GM19238 (cell line): ENCODE measurements around the gene RMDN2.
"Not testable (repeated sequence)": the region's sequence is repeated elsewhere in the genome, so short reads cannot be mapped to it uniquely, and the experiment has no call there.

Source experiments
- DNase-seq: peaks from one replicate; pipeline ENCODE4 v3.0.0; 2011; ENCODE audit warnings: low spot score; ENCODE audit not compliant: insufficient read length

Gene RMDN2

DNA sequence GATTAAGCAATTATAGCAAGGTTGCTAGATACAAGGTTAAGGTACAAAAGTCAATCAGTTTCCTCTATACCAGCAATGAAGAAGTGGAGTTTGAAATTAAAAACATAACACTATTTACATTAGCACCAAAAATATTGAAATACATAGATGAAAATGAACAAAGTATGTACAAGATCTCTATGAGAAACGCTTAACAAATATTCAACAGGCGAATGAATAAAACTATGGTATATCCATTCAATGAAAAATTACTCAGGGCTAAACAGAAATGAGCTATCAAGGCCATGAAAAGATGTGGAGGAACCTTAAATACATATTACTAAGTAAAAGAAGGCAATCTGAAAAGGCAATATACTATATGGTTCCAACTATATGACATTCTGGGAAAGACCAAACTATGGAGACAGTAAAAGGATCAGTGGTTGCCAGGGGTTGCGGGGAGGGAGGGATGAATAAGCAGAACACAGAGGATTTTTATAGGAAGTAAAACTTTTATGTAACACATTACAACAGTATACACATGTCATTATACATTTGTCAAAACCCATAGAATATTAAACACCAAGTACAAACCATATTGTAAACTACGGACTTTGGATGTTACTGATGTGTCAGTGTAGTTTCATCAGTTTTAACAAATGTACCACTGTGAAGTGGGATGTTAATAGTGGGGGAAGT lies 62.1 kb downstream of the RMDN2 start:
- no peak for DNase-seq

DNA sequence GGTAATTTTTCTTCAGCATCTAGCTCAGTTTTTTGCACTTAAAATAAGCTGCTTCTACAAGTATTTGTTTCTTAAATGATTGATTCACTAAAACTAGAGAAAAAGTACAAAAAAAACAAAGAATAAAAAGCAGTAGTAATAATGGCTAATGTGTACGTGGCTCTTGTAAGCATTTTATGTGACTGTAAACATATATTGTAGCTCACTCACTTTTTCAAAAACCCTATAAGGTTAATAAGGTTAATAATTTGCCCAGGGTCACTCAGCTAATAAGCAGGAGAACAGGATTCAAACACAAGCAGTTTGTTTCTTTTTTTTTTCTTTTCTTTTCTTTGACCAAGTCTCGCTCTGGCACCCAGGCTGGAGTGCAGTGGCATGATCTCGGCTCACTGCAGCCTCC lies 67.5 kb downstream of the RMDN2 start:
- DNase-seq: no peak

DNA sequence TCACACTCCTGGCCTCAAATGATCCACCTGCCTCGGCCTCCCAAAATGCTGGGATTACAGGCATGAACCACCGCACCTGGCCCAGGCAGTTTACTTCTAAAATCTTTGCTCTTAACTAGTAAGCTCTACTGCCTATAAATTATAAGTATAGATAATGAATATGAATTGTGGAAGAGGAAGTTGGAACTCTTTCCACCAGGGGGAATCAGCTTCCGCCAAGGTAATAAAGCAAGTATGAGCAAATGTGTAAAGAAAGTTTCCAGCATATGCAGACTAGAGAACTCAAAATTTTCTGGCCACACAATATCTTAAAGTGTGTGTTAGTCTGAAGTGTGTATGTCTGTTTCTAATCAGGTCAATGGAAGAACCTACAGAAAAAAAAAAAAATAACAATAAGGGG lies 68.1 kb downstream of the RMDN2 start:
- DNase-seq: no peak

DNA sequence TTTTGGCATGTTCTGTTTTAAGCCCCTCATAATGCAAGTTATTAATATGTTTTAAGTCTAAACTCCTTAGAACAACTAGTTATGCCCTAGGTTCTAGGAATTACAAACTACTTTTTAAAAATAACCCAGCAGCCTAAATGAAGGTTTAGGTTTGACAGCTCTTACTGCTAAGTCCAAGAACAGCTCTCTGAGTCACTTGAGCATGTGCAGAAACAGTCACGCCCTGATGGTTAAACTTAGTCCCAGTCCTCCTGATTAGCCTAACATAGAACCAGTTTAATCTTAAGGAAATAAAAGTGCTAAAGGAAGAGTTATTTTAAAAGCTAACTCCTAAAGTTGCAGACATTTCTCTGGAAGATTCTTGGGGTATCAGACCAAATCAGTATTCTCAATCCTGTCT lies 72.5 kb downstream of the RMDN2 start:
- no peak for DNase-seq

DNA sequence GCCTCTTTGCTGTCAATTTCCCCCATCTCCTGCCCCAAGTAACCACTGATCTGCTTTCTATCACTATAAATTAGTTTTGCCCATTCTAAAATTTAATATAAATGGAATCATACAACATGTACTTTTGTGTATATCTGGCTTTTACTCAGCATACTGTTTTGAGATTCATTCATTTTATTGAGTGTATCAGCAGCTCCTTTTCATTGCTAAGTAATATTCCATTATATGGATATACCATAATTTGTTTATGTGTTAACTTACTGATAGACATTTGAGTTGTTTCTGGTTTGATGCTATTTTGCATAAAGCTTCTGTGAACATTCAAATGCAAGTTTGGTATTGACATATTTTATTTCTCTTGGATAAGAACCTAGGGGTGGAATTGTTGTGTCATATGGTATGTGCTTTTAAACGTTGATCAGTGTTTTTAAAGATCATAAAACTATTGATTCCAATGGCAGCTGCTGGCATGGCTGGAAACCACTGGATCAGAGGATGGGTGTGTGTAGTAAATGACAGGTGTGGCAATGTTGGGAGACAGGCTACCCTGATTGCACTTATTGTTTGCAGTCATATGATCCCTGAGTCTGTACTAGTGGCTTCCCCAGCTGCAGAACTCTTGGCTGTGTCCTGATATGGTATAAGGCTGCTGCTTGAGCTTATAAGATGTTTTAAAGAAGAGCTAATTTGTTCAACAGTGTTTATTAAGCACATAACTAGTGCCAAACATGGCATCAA lies 75.6 kb downstream of the RMDN2 start:
- no peak for DNase-seq

DNA sequence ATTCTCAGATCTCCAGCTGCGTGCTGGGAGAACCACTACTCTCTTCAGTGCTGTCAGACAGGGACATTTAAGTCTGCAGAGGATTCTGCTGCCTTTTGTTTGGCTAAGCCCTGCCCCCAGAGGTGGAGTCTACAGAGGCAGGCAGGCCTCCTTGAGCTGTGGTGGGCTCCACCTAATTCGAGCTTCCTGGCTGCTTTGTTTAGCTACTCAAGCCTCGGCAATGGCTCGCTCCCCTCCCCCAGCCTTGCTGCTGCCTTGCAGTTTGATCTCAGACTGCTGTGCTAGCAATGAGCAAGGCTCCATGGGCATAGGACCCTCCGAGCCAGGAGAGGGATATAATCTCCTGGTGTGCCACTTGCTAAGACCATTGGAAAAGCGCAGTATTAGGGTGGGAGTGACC lies 85.1 kb downstream of the RMDN2 start:
- DNase-seq: not testable (repeated sequence)

DNA sequence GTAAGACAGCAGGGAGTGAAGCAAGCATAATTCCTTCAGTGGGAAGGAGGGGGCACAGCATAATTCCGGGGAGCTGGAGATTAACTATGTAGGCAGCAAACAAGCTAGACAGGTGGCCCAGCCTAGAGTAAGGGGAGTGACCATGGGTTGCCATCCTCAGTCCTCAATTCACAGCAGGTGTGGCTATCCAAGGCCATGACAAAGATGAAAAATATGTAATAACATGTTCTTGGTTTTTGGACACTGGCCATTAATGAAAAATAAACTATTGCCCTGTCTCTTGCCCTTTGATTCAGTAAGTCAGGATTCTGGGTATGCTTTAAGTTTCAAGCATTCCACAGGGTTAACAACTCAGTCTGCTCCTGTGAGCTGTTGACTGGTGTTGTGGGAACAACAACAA lies 85.9 kb downstream of the RMDN2 start:
- no peak for DNase-seq

DNA sequence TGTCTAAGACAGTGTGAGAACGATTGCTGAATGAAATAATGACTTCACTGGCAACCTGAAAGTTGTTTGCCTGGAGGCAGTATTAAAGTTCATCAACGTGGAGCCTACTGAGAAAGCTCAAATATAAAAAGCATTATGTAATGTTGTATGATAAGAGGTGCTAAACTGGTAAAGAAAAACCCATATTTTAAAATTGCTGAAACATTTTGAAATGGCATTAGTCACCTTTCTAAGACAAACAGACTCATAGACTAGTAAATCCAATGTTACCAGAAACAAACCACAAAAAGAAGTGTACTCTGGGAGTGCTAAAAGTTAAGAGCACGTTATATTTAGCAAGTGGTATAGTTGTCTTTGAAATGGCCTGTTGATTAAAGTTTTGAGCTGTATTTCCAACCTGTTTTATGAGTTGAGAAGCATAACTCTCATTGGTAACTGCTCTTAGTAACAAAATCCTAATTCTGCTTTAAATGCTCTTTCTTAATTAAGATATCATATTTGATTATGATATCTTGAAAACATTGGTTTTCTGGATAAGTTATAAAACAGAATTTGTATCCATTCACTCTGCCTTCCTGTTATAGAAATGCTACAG lies 88.2 kb downstream of the RMDN2 start:
- DNase-seq: no peak

DNA sequence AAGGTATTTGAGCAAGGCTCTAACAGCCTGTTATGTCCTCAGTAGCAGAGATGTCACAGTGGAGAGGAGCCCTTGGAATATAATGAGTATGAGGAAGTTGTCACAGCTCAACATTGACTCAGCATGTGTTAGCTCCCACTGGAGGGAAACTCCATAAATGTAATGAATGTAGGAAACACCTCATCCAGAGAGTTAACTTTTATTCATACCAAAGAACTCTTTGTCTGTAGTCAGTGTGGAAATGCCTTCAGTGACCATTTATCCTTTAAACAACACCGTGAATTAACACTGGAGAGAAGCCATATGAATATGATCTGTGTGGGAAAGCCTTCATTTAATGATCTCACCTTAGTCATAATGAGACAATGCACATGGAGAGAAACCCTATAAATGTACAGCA lies 91.1 kb downstream of the RMDN2 start:
- DNase-seq: no peak

DNA sequence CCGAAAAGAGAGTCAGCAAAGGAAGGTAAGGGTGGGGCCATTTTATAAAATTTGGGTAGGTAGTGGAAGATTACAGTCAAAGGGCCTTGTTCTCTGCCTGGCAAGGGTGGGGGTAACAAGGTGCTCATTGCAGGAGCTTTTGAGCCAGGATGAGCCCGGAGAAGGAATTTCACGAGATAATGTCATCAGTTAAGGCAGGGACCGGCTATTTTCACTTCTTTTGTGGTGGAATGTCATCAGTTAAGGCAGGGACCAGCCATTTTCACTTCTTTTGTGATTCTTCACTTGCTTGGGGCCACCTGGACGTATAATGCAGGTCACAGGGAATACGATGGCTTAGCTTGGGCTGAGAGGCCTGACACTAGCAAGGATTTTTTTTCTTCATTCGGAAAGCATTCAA lies 92.7 kb downstream of the RMDN2 start:
- no peak for DNase-seq

DNA sequence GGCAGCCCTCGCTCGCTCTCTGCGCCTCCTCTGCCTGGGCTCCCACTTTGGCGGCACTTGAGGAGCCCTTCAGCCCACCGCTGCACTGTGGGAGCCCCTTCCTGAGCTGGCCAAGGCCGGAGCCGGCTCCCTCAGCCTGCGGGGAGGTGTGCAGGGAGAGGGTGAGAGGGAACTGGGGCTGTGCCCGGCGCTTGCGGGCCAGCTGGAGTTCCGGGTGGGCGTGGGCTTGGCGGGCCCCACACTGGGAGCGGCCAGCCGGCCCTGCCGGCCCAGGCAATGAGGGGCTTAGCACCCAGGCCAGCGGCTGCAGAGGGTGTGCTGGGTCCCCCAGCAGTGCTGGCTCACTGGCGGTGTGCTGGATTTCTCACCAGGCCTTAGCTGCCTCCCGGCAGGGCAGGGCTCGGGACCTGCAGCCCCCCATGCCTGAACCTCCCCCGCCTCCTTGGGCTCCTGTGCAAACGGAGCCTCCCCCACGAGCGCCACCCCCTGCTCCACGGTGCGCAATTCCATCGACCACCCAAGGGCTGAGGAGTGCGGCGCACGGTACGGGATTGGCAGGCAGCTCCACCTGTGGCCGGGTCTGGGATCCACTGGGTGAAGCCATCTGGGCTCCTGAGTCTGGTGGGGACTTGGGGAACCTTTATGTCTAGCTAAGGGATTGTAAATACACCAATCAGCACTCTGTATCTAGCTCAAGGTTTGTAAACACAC lies 95.4 kb downstream of the RMDN2 start:
- not testable (repeated sequence) for DNase-seq

DNA sequence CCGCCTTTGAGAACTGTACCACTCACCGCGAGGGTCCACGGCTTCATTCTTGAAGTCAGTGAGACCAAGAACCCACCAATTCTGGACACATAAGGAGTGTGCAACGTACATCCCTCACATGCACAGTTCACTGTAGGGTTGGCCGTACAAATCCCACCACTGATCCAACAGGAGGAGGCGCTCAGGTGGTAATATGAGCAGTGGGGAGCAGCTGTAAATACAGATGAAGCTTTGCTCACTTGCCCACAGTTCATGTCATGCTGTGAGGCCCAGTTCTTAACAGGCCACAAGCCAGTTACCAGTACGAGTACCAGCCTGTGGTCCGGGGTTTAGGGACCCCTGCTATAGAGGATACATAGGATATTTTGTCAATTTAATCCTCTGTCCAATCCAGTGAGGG lies 96.5 kb downstream of the RMDN2 start:
- DNase-seq: no peak

DNA sequence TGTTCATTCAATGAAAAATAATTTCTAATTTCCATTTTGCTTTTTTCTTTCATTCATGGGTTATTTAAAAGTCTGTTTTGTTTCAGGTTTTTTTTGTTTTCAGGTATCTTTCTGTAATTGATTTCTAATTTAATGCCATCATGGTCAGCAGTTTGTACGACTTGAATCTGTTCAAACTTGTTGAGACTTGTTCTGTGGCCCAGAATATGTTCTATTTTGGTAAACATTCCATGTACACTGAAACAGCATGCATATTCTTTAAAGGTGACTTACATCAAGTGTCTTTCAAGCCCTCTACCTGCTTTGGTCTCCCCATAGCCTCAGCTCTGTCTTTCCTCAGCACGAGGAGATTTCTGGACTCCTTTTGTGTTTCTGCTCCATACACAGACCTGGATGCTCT lies 101.8 kb downstream of the RMDN2 start:
- no peak for DNase-seq

DNA sequence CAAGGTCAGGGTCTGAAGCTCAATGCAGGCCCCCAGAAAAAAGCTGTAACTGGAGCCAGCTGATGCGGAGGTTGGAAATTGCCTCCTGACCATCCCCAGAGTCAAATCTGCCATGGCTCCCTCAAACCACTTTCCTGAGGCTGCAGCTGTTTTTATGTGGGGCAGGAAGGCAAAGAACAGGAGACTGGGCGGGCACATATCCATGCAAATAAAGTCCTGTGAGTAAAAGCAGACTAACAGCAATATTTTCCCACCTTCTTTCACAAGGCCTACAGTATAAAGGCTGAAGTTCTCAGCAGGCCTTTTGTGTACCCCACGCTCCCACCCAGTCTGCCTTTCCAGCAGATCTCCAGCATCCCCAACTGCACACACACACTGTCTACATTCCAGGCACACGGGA lies 103.7 kb downstream of the RMDN2 start:
- DNase-seq: no peak

DNA sequence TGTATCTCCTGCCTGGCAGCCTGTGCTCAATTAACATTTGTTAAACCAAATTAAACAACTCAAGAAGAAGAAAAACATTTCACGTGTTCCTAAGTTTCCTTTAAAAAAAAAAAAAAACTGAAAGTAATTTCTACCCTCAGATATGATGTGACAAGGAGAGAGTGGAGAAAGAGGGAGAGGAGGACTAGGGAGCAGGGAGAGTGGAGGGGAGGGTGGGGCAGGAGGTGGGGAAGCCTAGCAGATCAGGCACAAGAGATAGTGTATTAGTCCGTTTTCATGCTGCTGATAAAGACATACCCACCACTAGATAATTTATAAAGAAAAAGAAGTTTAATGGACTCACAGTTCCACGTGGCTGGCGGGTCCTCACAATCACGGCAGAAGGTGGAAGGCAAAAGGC lies 104.4 kb downstream of the RMDN2 start:
- no peak for DNase-seq

DNA sequence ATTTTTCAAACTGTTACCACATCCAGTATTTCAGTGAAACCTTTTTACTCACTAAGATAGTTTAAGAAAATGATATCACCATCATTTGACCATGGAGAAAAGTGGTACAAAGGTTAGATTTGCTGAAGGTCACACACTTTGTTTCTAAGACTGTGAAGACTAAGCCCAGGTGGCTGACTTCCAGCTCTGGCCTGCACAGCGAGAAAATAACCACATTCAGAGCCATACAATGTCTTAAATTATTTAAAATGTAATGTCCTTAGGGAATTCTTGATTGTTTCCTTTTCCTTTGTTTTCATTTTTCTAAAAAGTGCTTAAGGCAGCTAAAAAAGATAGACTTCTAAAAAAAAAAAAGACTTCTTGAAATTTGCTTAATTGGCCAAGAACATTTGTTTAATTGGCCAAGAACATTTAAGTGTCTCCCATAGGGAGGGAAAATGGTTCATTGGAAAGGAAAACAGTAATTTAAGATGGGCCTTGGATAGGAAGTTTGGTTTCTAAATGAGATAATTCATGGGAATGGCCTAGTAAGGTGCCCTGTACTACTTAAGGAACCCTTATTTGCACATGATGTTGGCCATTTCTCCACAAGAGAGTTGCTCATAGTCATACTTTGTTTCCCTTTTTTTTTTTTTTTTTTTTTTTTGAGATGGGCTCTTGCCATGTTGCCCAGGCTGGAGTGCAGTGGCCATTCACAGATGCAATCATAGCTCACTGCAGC lies 105.7 kb downstream of the RMDN2 start:
- no peak for DNase-seq

DNA sequence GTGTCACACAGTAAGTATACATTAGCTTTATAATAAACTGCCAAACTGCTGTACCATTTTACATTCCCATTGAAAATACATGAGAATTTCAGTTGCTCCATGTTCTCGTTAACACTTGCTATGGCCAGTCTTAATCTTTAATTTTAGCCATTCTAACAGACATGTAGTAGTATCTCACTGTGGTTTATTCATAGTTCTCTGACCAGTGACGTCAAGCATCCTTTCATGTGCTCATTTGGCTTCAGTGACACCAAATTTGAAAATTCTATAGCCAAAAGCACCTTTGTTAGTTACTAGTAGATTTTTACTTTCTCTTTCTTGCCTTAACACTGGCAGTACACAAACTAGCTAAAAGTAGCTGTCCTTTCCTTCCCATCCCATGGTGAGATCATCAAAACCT lies 107.9 kb downstream of the RMDN2 start:
- DNase-seq: no peak

DNA sequence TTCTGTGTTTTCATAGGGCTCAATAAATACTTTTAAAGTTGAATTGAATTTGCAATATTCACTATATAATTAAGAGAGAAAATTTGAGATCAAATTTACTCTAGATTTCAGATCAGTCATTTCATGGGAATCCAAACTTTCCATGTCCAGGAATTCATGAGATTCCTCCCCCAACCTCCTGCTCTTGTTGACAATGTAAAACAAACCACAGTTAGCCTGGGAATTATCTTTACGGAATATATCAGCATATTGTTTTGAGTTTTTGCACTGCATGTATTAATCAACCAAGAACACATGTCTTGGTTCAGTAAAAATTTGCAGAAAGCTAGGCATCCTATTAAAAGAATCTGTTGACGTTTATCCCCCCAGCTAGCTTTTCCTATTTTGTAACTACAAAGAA lies 108.6 kb downstream of the RMDN2 start:
- DNase-seq: no peak

DNA sequence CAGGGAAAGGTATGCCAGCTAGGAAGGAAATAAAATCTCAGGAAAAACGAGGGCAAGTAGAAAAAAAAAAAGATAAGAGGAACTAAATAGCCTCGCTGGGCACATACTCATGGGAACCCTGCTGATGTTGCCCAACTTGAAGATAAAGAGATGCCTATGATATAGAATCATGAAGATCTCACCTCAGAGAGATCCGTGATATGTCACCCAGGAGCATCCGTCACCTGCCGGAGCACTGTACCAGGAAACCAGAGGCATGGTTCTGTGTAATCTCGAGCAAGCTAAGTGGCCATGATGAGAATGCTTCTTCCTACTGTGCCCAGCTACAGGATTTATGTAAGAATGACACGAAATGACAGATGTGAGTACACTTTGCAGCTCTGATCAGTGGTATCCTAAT lies 110.9 kb downstream of the RMDN2 start:
- no peak for DNase-seq

DNA sequence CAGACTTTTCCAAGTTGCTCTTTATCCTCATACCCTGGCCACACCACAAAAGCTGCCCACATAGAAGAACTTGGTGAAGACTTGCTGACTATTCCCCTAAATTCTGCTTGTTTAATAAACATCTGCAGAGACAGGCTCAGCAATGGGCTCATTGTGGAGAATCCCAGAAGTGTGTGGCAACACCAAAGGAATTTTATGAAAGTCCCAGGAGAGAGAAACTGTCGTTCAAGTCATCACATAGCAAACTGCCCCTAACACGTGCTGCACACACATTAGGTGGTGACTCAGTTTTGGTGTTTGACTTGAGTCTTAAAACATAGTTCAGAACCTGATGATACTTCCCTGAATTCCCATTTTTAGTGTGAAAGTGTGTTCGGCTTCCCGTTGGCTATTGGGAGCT lies 112.2 kb downstream of the RMDN2 start:
- DNase-seq: no peak

DNA sequence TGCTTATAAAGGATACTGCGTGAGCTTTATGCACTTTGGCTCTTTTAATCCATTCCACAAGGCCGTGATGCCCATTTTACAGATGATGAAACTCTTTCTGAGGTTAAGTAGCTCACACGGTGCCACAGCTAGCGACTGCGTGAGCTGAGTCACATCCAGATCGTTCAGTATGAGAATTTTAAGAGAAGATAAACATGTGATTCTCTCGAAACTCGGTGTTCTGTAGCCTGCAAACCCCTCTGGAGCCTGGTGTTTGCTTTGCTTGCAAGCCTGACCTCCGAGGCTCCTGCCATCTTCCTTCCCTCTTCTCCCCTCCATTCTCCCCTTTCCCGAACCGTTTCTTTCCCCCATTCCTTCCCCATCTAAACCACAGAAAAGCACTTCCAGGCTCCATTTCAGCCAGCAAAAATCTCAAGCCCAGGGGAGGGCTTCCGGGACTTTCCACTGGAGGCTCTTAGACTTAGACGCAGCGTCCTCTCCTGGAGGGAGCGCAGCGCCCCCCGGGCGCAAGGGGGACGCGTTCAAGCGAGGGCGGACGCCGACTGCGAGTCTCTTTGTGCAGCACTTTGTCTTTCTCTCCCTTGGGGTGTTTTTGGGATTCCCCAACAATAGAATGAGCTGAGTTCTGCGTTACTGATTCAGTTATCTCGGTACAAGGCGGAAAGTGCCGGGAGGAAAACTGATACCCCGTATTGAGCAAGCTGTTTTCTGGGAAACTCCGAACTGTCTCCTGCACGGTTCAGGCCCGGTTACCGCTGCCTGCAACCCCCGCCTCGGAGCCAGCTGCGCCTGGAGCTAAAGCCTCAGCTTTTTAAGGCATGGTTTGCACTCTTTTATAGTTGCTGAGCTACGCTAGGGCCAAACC lies 112.9 kb downstream of the RMDN2 start:
- peak; percentile 24 for DNase-seq
